Left ventricle myocardium inferior (tissue), 1 donor: ENCODE results near the gene SPG11. TPM values are rescaled to one million over a fixed set of nuclear protein-coding genes. Genes with fewer than 3 reads are reported as not detected.

Source experiments
- DNase-seq: peaks from one replicate; pipeline ENCODE4 v3.0.0-alpha.2; 2020
- H3K27ac ChIP-seq: fragments of 200-600 bp; replicated peaks from 2 replicates; pipeline ENCODE4 v1.8.0; 2021
- H3K27me3 ChIP-seq: fragments of 200-600 bp; 2 replicates; pipeline ENCODE4 v1.8.0; 2021; ENCODE audit warnings: low read depth
- H3K36me3 ChIP-seq: fragments of 200-600 bp; 2 replicates; pipeline ENCODE4 v1.8.0; 2021
- H3K4me1 ChIP-seq: fragments of 200-600 bp; 2 replicates; pipeline ENCODE4 v1.8.0; 2021
- H3K4me3 ChIP-seq: fragments of 200-600 bp; 2 replicates; pipeline ENCODE4 v1.8.0; 2021; ENCODE audit warnings: mild to moderate bottlenecking, moderate library complexity
- H3K9me3 ChIP-seq: fragments of 200-600 bp; replicated peaks from 2 replicates; pipeline ENCODE4 v1.8.0; 2021
- CTCF ChIP-seq: fragments of 200-600 bp; IDR thresholded peaks from 2 replicates; pipeline ENCODE4 v1.8.0; 2021; ENCODE audit warnings: antibody characterized with exemption, mild to moderate bottlenecking, borderline replicate concordance
- intact Hi-C: fragments of 100-400 bp; cut with micrococcal nuclease; formaldehyde crosslinking; loops from one replicate; pipeline ENCODE4 v1.11.0; 2022
- total RNA-seq: library from RNA; stranded (reverse); fragmentation: NEBNext Ultra II Directional; extraction: Animal tissue kit (Norgen Biotek cat#: 25700); gene quantifications from one replicate; pipeline ENCODE4 v1.2.1, GENCODE V29; 2021
- donor health status: DM: no; HTN: yes; CAD: no; lungs with severe emphysema.

SPG11 gene
- total RNA-seq, 1 donor from 2014 or later = 49.6 TPM

DNA sequence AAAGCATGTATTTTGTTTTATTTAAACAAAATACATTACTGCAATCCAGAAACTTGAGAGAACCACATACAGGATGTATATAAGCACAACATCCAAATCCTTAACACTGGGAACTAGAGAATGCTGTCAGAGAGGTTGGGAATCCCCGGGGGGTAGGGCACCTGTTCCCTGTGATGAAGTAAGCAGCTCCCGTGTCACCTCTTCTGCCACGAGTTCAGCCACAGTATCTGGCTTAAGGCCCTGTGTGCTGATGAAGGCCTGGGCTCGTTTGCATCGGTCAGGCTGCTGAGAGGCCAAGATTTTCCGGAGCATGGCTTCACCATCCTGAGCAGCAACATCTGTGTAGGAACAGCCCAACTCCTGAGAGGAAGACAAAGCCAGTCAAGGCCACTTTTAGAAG is 90.1 kb downstream of the SPG11 start:
- Histone ChIP-seq H3K27ac (no peak overlapping the region), H3K27me3 (no peaks in the 10 kb centered on the region), H3K4me1 (peaks cover 15% of the 10 kb centered on the region), H3K36me3 (peaks cover 54% of the 10 kb centered on the region), H3K9me3 (no peaks in the 10 kb centered on the region), H3K4me3 (no peak overlapping the region)
- intact Hi-C loops = no loop called here
- DNase-seq = no peak
- no peak for TF ChIP-seq CTCF

- H3K4me1 ChIP-seq = peaks cover 12% of the 10 kb centered on the region
- DNase-seq = no peak
These were observed 93.1 kb downstream of the SPG11 start for GRCh38 chr15:44570361-44570760.

DNA sequence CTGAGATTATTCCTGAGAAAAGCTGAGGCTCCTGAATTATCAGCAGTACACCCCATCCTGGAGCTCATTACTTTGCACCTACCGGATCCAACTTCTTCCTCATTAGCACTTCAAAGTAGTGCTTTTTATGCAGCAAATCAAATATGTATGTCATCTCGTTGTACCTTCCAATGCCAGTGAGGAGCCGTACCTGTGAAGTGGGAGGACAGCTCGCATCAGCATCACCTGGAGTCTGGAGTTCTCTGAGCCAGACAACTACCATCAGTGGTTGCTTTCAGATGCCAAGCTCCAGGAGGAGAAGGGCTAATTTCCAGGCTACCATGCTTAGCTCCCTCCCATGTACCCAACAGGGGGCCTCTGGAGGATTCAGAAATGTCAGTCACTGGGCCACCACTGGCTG is 94.1 kb downstream of the SPG11 start:
- H3K9me3 ChIP-seq = no peaks in the 10 kb centered on the region
- H3K4me1 ChIP-seq = peaks cover 1% of the 10 kb centered on the region
- no peak overlapping the region for H3K27ac ChIP-seq
- intact Hi-C loops = no loop called here
- no peak for DNase-seq
- H3K36me3 ChIP-seq = peaks cover 94% of the 10 kb centered on the region
- no peak for TF ChIP-seq CTCF
- H3K4me3 ChIP-seq = no peak overlapping the region
- no peaks in the 10 kb centered on the region for H3K27me3 ChIP-seq

More at GRCh38 chr15:44570361-44570760, 93.1 kb downstream of the SPG11 start:
- no peak for TF ChIP-seq CTCF
- Histone ChIP-seq H3K9me3 (no peaks in the 10 kb centered on the region), H3K36me3 (peaks cover 83% of the 10 kb centered on the region), H3K27ac (no peak overlapping the region), H3K27me3 (no peaks in the 10 kb centered on the region), H3K4me3 (no peak overlapping the region)
- intact Hi-C loops = no loop called here

- intact Hi-C loops = no loop called here
- peaks cover 97% of the 10 kb centered on the region for H3K36me3 ChIP-seq
These were observed 95.1 kb downstream of the SPG11 start for GRCh38 chr15:44568338-44568737.

DNA sequence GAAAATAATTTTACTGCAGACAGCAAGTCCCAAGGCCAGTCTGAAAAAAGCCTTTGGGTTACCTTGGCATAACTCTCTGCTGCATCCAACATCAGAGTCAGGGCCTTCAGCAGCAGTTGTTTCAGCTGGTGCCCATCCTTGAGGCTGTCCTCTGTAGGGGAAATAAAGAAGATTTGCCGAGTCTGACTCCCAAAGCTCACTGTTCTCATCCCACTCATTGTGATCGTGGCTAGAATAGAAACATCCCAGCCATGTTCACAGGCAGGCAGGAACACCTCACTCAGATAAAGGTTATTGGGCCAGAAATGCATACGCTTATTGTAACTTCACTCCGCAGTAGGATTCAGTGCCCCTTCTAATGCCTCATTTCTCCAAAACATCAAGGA is 97.3 kb downstream of the SPG11 start:
- Histone ChIP-seq H3K9me3 (no peaks in the 10 kb centered on the region), H3K4me1 (no peaks in the 10 kb centered on the region), H3K27ac (no peak overlapping the region), H3K36me3 (peaks cover 99% of the 10 kb centered on the region), H3K4me3 (no peak overlapping the region), H3K27me3 (no peaks in the 10 kb centered on the region)
- no peak for TF ChIP-seq CTCF
- intact Hi-C loops = no loop called here
- DNase-seq = no peak

More at GRCh38 chr15:44568338-44568737, 95.1 kb downstream of the SPG11 start:
- DNase-seq = no peak
- TF ChIP-seq CTCF = no peak
- Histone ChIP-seq H3K27me3 (no peaks in the 10 kb centered on the region), H3K4me1 (no peaks in the 10 kb centered on the region), H3K9me3 (no peaks in the 10 kb centered on the region), H3K27ac (no peak overlapping the region), H3K4me3 (no peak overlapping the region)
